Thyroid gland (tissue), 4 donors: ENCODE data around the gene TRIM8.

Experiments used
- CTCF ChIP-seq, 6 experiments: fragments of 200-600 bp in 3 of 6; fragments of 450-650 bp in 3 of 6; sonication (generic) in 3 of 6; IDR thresholded peaks; one replicate each; pipeline ENCODE4 v1.5.1; 2016 to 2019; ENCODE audit warnings: antibody characterized with exemption in 6 of 6, mild to moderate bottlenecking in 2 of 6, inconsistent platforms in 1 of 6, moderate library complexity in 1 of 6
- POLR2A ChIP-seq, 2 donors: fragments of 450-650 bp; IDR thresholded peaks; one replicate each; pipeline ENCODE4 v1.6.1; 2017; ENCODE audit warnings: antibody characterized with exemption in 2 of 2, mild to moderate bottlenecking in 2 of 2, moderate library complexity in 1 of 2

- TF ChIP-seq CTCF (IDR thresholded peaks at IDR 0.05) (no peak), POLR2A (IDR thresholded peaks at IDR 0.05) (no peak)
These were observed 32.4 kb downstream of the TRIM8 start for GRCh38 chr10:102676534-102677315.
